Astrocyte of the spinal cord (primary cell): Measurements from ENCODE around the gene POC1B.

Experiments used
- DNase-seq: peaks from one replicate; pipeline ENCODE4 v3.0.0; 2011; ENCODE audit warnings: low read depth, low spot score
- H3K4me3 ChIP-seq: 2 replicates; pipeline ENCODE4 v1.5.1; 2011; ENCODE audit warnings: low read depth, mild to moderate bottlenecking, low read length, moderate library complexity
- CTCF ChIP-seq: IDR thresholded peaks from 2 replicates; pipeline ENCODE4 v1.5.1; 2012; ENCODE audit warnings: low read depth, mild to moderate bottlenecking, low read length, inconsistent platforms
- in situ Hi-C: cut with HindIII; loops from 2 replicates; pipeline ENCODE4 v1.10.0; 2017; ENCODE audit warnings: low sequenced_read_pairs

The POC1B gene

GRCh38 chr12:89516633-89517032 is 9.2 kb downstream of the POC1B start:
- no peak for DNase-seq
- TF ChIP-seq CTCF: no peak
- H3K4me3 ChIP-seq: no peak overlapping the region
- in situ Hi-C loops: no loop called here

- DNase-seq: no peak
- TF ChIP-seq CTCF: no peak
Measured at GRCh38 chr12:89514751-89515150, 11.1 kb downstream of the POC1B start.

GRCh38 chr12:89513544-89513943 is 12.3 kb downstream of the POC1B start:
- no peak for DNase-seq
- in situ Hi-C loops: no loop called here
- no peak overlapping the region for H3K4me3 ChIP-seq
- no peak for TF ChIP-seq CTCF

More at GRCh38 chr12:89514751-89515150, 11.1 kb downstream of the POC1B start:
- no peak overlapping the region for H3K4me3 ChIP-seq
- in situ Hi-C loops: no loop called here

GRCh38 chr12:89507015-89507824 is 18.6 kb downstream of the POC1B start:
- TF ChIP-seq CTCF: no peak
- DNase-seq: no peak
- no peak overlapping the region for H3K4me3 ChIP-seq
- in situ Hi-C loops: no loop called here

- DNase-seq: no peak
- no peak for TF ChIP-seq CTCF
- in situ Hi-C loops: no loop called here
- no peak overlapping the region for H3K4me3 ChIP-seq
Measured at GRCh38 chr12:89506050-89506449, 19.8 kb downstream of the POC1B start.

GRCh38 chr12:89504560-89505346 is 21.1 kb downstream of the POC1B start:
- TF ChIP-seq CTCF: no peak
- H3K4me3 ChIP-seq: no peak overlapping the region
- no peak for DNase-seq
- in situ Hi-C loops: no loop called here
